Bronchial epithelial cell (primary cell): Measurements from ENCODE around the gene TCEAL9. TPM values are rescaled to one million over a fixed set of nuclear protein-coding genes. Genes with fewer than 3 reads are reported as not detected.
A peak's percentile ranks its signal among the peaks of the same experiment; 100 is the strongest.

ENCODE experiments used
- DNase-seq: peaks from one replicate; pipeline ENCODE4 v3.0.0-alpha.2; 2010; ENCODE audit warnings: low read depth
- FAIRE-seq: peaks from 2 replicates; lab custom pipeline; 2011; peaks lifted over from hg19 to GRCh38; lab: Jason Lieb, UNC
- H3K27me3 ChIP-seq: 2 replicates; pipeline ENCODE4 v1.5.1; 2011; ENCODE audit warnings: low read length; ENCODE audit not compliant: control insufficient read depth, insufficient read depth
- H3K36me3 ChIP-seq: 2 replicates; pipeline ENCODE4 v1.5.1; 2011; ENCODE audit warnings: low read length; ENCODE audit not compliant: control insufficient read depth, insufficient read depth
- H3K4me3 ChIP-seq: 2 replicates; pipeline ENCODE4 v1.5.1; 2011; ENCODE audit warnings: mild to moderate bottlenecking, low read depth, low read length, control low read depth
- total RNA-seq: library from RNA; depleted of rRNA; stranded (reverse); fragments of >200 nt; gene quantifications from 2 replicates; pipeline ENCODE4 v1.2.1, GENCODE V29; 2014
- TF ChIP-seq, protein P1 (sequence below): IDR thresholded peaks from 2 replicates; pipeline ENCODE4 v1.5.1; 2011; ENCODE audit warnings: mild to moderate bottlenecking, moderate library complexity, low read length, control low read depth, inconsistent platforms; ENCODE audit not compliant: insufficient read depth, severe bottlenecking

Gene TCEAL9
- total RNA-seq, 1 donor from 2014 or later = 46.6 TPM

DNA sequence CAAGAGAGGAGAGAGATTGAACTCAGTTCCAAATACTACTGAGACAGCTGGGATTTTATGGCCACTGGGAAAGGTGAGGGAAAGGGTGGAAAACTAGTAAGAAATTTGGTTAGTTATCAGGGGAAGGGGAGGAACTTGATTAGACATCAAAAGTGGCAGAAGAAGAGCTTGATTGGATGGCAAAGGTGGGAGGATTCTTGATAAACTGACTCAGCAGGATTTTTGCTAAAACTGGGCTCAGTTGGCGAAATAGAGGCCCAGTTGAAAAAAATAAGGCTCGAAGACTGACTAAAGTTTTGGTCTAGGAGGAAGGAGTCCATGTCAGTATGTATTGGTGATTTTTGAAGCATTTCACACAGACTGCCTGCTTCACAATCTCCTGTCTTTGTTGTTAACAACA lies 30.0 kb downstream of the TCEAL9 start:
- TF ChIP-seq, protein P1, sequence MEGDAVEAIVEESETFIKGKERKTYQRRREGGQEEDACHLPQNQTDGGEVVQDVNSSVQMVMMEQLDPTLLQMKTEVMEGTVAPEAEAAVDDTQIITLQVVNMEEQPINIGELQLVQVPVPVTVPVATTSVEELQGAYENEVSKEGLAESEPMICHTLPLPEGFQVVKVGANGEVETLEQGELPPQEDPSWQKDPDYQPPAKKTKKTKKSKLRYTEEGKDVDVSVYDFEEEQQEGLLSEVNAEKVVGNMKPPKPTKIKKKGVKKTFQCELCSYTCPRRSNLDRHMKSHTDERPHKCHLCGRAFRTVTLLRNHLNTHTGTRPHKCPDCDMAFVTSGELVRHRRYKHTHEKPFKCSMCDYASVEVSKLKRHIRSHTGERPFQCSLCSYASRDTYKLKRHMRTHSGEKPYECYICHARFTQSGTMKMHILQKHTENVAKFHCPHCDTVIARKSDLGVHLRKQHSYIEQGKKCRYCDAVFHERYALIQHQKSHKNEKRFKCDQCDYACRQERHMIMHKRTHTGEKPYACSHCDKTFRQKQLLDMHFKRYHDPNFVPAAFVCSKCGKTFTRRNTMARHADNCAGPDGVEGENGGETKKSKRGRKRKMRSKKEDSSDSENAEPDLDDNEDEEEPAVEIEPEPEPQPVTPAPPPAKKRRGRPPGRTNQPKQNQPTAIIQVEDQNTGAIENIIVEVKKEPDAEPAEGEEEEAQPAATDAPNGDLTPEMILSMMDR = no peak
- DNase-seq (no peak), FAIRE-seq (no peak)
- no peaks in the 10 kb centered on the region for H3K27me3 ChIP-seq
- no peaks in the 10 kb centered on the region for H3K36me3 ChIP-seq
- no peak overlapping the region for H3K4me3 ChIP-seq

DNA sequence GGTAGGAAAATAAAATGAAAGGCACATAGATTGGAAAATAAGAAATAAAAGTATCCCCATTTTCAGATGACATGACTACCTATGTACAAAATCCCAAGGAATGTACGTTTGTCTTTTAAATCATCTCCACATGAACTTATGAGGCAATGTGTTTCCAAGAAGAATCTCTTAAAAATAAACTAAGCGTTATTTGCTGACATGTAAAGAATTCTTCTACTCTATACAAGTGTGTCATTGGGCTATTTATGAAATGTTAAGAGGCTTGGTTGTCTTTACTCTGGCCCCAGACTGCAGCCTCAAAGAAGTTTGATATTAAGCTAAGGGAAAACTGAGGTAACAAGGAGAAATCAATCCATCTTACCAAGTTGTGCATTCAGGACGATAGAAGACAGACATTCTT lies 37.2 kb downstream of the TCEAL9 start:
- no peak for DNase-seq
- Histone ChIP-seq H3K4me3 (no peak overlapping the region), H3K36me3 (no peaks in the 10 kb centered on the region), H3K27me3 (no peaks in the 10 kb centered on the region)
- no peak for FAIRE-seq
- TF ChIP-seq, protein P1 = no peak

DNA sequence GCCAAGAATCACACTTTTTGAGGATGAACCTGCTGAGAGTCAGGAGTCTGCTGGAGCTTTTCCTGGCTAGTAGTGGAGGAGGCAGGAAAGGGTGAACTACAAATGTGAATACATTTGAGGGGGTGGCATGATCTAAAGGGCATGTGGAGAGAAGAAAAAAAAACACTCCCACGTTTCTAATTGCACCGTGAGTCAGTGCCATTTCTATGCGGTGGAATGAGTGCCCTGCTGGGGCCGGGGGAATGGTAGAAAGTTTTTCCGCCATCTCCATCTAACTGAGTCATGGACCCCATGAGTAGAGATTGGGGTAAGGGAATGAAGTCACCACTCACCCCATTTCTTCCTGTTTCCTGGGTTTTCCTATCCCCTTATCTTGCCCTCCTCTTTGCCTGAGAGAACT lies 39.9 kb downstream of the TCEAL9 start:
- H3K27me3 ChIP-seq = no peaks in the 10 kb centered on the region
- FAIRE-seq = no peak
- TF ChIP-seq, protein P1 = no peak

DNA sequence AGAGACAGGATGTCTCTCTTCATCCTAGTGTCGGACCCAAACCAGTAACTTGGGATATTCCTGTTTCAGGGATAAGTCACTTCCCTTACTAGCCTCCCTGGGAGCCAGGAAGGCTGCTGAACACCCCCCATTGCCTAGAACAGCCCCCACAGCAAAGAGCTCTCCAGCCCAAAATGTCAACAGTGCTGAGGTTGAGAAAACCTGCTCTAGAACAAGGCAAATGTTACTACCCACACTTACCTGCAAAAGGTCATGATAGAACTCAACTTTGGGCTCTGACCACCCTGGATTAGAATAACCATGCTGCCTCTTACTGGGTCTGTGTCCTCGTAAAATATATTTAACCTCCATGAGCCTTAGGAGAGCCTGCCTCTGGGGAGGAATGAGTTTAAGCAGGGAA lies 40.4 kb downstream of the TCEAL9 start:
- FAIRE-seq = no peak

More for the DNA sequence above, 39.9 kb downstream of the TCEAL9 start:
- no peaks in the 10 kb centered on the region for H3K36me3 ChIP-seq
- no peak overlapping the region for H3K4me3 ChIP-seq
- no peak for DNase-seq

DNA sequence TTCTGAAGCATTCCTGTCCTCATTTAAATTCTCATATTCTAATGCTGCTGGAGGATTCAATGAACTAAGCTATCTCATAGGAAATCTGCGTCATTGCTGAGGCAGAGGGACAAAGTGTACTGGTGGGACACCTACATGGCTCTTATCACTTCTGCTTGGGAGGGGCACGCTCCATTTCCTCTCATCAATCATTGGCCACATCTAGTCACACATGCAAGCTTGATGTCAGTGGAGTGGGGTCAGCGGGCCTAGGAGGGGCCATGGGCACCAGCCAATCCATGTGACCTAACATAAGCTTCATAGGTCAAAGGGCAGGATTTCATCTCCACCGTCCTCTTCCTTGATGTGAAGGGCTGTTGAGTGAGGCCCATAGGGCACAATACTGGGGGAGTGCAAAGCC lies 41.4 kb downstream of the TCEAL9 start:
- DNase-seq (no peak), FAIRE-seq (no peak)
- H3K27me3 ChIP-seq = no peaks in the 10 kb centered on the region
- H3K4me3 ChIP-seq = no peak overlapping the region
- TF ChIP-seq, protein P1 = no peak
- no peaks in the 10 kb centered on the region for H3K36me3 ChIP-seq

More for the DNA sequence above, 40.4 kb downstream of the TCEAL9 start:
- no peak overlapping the region for H3K4me3 ChIP-seq
- TF ChIP-seq, protein P1 = no peak
- no peaks in the 10 kb centered on the region for H3K36me3 ChIP-seq
- DNase-seq = no peak
- H3K27me3 ChIP-seq = no peaks in the 10 kb centered on the region

DNA sequence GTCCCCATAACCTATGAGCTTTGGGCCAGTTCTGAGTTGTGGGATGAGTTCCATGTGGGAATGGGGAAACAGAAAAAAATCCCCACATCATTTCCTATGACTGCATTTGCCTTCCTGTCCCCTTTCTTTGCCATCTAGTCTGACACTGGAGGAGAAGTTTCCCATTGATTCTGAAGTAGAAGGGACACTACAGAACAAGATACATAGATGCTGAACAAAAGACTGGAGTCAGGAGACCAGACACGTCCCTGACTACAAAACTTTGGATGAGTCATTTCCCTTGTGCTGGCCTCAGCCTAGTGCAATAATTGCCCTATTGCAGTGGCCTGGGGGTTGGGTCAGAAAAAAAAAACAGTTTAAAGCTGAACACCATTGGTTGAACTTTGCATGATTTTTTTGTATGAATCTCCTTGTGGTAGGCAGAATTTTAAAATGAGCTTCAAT lies 42.1 kb downstream of the TCEAL9 start:
- TF ChIP-seq, protein P1 = no peak
- H3K27me3 ChIP-seq = no peaks in the 10 kb centered on the region
- no peak overlapping the region for H3K4me3 ChIP-seq
- no peaks in the 10 kb centered on the region for H3K36me3 ChIP-seq
- peak; percentile 80 for DNase-seq
- peak; percentile 62 for FAIRE-seq
